Measurements from ENCODE around the gene PHACTR4.
"Not testable (repeated sequence)": the region's sequence is repeated elsewhere in the genome, so short reads cannot be mapped to it uniquely, and the experiment has no call there.

Gene PHACTR4

GRCh38 chr1:28499553-28499952, 130.0 kb downstream of the PHACTR4 start:
- no peak for DNase-seq (ENCODE audit: low read depth)

GRCh38 chr1:28501925-28502324, 132.4 kb downstream of the PHACTR4 start:
- no peak for DNase-seq (ENCODE audit: low read depth)

- DNase-seq (ENCODE audit: low read depth), result no peak
Observed at GRCh38 chr1:28503117-28503516, 133.6 kb downstream of the PHACTR4 start.

- DNase-seq (ENCODE audit: low read depth), result peak; percentile 98
Observed at GRCh38 chr1:28505406-28506187, 136.1 kb downstream of the PHACTR4 start, which contains the start of gene RCC1. Gene RCC1, plus strand, starts transcription at chr1:28506043. Its CDS starts 23,824 bp downstream, at chr1:28529867.

- DNase-seq (ENCODE audit: low read depth), result no peak
Observed at GRCh38 chr1:28506907-28507246, 137.3 kb downstream of the PHACTR4 start.

GRCh38 chr1:28507247-28507645, 137.7 kb downstream of the PHACTR4 start:
- DNase-seq (ENCODE audit: low read depth), result no peak

- DNase-seq (ENCODE audit: low read depth), result no peak
Observed at GRCh38 chr1:28507646-28508434, 138.3 kb downstream of the PHACTR4 start.

- DNase-seq (ENCODE audit: low read depth), result no peak
Observed at GRCh38 chr1:28508435-28508754, 138.9 kb downstream of the PHACTR4 start.

GRCh38 chr1:28509705-28510272, 140.2 kb downstream of the PHACTR4 start:
- DNase-seq (ENCODE audit: low read depth), result no peak

GRCh38 chr1:28510273-28510969, 140.9 kb downstream of the PHACTR4 start:
- peak; percentile 50 for DNase-seq (ENCODE audit: low read depth)

- no peak for DNase-seq (ENCODE audit: low read depth)
Observed at GRCh38 chr1:28510970-28511440, 141.5 kb downstream of the PHACTR4 start.

GRCh38 chr1:28512058-28512611, 142.6 kb downstream of the PHACTR4 start:
- no peak for DNase-seq (ENCODE audit: low read depth)

- DNase-seq (ENCODE audit: low read depth), result not testable (repeated sequence)
Observed at GRCh38 chr1:28514445-28514933, 144.9 kb downstream of the PHACTR4 start.

GRCh38 chr1:28516518-28516956, 147.0 kb downstream of the PHACTR4 start:
- DNase-seq (ENCODE audit: low read depth), result no peak

- no peak for DNase-seq (ENCODE audit: low read depth)
Observed at GRCh38 chr1:28517649-28517999, 148.1 kb downstream of the PHACTR4 start.

GRCh38 chr1:28518000-28518744, 148.6 kb downstream of the PHACTR4 start:
- peak; percentile 77 for DNase-seq (ENCODE audit: low read depth)

GRCh38 chr1:28518745-28519341, 149.3 kb downstream of the PHACTR4 start:
- no peak for DNase-seq (ENCODE audit: low read depth)

GRCh38 chr1:28519946-28520725, 150.6 kb downstream of the PHACTR4 start:
- no peak for DNase-seq (ENCODE audit: low read depth)

GRCh38 chr1:28520796-28521195, 151.3 kb downstream of the PHACTR4 start:
- DNase-seq (ENCODE audit: low read depth), result not testable (repeated sequence)
